ENCODE results near the gene DCBLD1. TPM values are rescaled to one million over a fixed set of nuclear protein-coding genes. Genes with fewer than 3 reads are reported as not detected.
"Not testable (repeated sequence)": the region's sequence is repeated elsewhere in the genome, so short reads cannot be mapped to it uniquely, and the experiment has no call there.

DCBLD1 gene
- polyA plus RNA-seq, 3 donors: 2.9 to 3.3 (median 3.1) TPM

DNA sequence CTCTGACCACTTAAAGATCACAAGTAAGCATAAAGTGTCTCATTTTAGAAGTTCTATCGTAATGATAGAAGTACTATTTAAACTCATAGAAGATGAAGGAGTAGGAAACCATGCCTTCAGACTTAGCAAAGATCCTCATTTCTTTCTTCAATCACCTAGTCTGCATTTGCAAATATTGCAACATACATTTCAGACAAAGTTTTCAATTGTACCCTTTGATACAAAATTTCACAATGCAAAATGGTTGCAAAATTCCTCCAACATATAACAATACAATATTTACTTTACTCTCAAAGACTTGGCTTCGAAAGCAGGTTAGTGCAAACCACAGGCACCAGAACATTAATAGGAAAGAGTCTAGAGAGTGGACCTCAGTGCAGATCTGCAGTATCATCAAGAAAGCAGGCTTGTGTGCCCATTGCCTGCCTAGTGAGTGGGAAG lies 40.6 kb upstream of the DCBLD1 start:
- H3K4me3 Mint-ChIP-seq: no peak overlapping the region
- H3K36me3 Mint-ChIP-seq: no peaks in the 10 kb centered on the region
- no peaks in the 10 kb centered on the region for H3K36me3 ChIP-seq (replicated peaks in 1 of 2; ENCODE audit: control insufficient read depth in 1 of 2, insufficient read depth in 2 of 2, low read length in 2 of 2)
- H3K4me3 ChIP-seq (replicated peaks in 1 of 3; ENCODE audit: low read depth in 2 of 3, low read length in 3 of 3): no peak overlapping the region
- no peaks in the 10 kb centered on the region for H3K79me2 ChIP-seq (ENCODE audit: insufficient read depth, low read length)
- H3K9ac ChIP-seq (ENCODE audit: insufficient read depth, low read length, poor library complexity, severe bottlenecking): no peak overlapping the region
- no peak overlapping the region for H3K27ac ChIP-seq (ENCODE audit: low read depth in 1 of 2, low read length in 2 of 2)
- no peaks in the 10 kb centered on the region for H3K9me3 ChIP-seq (replicated peaks in 1 of 2; ENCODE audit: control insufficient read depth in 1 of 2, insufficient read depth in 1 of 2, low read length in 2 of 2)
- no peak overlapping the region for H3K4me2 ChIP-seq (replicated peaks; ENCODE audit: extremely low read depth, low read length, poor library complexity, severe bottlenecking)
- no peak overlapping the region for H3K27ac Mint-ChIP-seq
- H3K27me3 Mint-ChIP-seq (ENCODE audit: low read depth in 3 of 3): peaks cover 5 to 9% (median 5%) of the 10 kb centered on the region in 3 donors
- intact Hi-C loops (cut with micrococcal nuclease): loop anchor here in 1 of 2 donors (10.0 kb wide), 1 partner anchor 1143 kb away; no protein-coding TSS in a partner anchor
- peaks cover 0 to 5% (median 0%) of the 10 kb centered on the region in 7 donors for H3K9me3 Mint-ChIP-seq
- DNase-seq: no peak
- H3K27me3 ChIP-seq (ENCODE audit: control insufficient read depth in 2 of 2, insufficient read depth in 2 of 2, low read length in 2 of 2): peaks cover 0 to 3% of the 10 kb centered on the region in 2 donors
- no CpG with 5 or more reads among the region's 2 CpGs for WGBS (ENCODE audit: insufficient coverage)
- no peak overlapping the region for H2AFZ ChIP-seq (ENCODE audit: insufficient read depth, low read depth, low read length, poor library complexity, severe bottlenecking)
- H4K20me1 ChIP-seq (ENCODE audit: insufficient read depth, low read length): no peaks in the 10 kb centered on the region
- H3K4me1 Mint-ChIP-seq: peaks cover 9% of the 10 kb centered on the region
- no peaks in the 10 kb centered on the region for H3K4me1 ChIP-seq (ENCODE audit: control insufficient read depth in 1 of 2, insufficient read depth in 2 of 2, low read length in 2 of 2)
- TF ChIP-seq, protein P1, sequence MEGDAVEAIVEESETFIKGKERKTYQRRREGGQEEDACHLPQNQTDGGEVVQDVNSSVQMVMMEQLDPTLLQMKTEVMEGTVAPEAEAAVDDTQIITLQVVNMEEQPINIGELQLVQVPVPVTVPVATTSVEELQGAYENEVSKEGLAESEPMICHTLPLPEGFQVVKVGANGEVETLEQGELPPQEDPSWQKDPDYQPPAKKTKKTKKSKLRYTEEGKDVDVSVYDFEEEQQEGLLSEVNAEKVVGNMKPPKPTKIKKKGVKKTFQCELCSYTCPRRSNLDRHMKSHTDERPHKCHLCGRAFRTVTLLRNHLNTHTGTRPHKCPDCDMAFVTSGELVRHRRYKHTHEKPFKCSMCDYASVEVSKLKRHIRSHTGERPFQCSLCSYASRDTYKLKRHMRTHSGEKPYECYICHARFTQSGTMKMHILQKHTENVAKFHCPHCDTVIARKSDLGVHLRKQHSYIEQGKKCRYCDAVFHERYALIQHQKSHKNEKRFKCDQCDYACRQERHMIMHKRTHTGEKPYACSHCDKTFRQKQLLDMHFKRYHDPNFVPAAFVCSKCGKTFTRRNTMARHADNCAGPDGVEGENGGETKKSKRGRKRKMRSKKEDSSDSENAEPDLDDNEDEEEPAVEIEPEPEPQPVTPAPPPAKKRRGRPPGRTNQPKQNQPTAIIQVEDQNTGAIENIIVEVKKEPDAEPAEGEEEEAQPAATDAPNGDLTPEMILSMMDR (IDR thresholded peaks at IDR 0.05): no peak

DNA sequence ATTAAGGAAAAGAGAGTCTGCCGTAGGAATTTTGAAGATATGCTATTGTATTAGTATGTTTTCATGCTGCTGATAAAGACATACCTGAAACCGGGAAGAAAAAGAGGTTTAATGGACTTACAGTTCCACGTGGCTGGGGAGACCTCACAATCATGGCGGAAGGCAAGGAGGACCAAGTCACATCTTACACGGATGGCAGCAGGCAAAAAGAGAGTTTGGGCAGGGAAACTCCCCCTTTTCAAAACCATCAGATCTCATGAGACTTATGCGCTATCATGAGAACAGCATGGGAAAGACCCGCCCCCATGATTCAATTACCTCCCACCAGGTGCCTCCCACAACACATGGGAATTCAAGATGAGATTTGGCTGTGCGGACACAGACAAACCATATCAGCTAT lies 40.2 kb upstream of the DCBLD1 start:
- not testable (repeated sequence) for H3K4me1 ChIP-seq (ENCODE audit: control insufficient read depth in 1 of 2, insufficient read depth in 2 of 2, low read length in 2 of 2); H3K9me3 ChIP-seq (replicated peaks in 1 of 2; ENCODE audit: control insufficient read depth in 1 of 2, insufficient read depth in 1 of 2, low read length in 2 of 2); H3K36me3 ChIP-seq (replicated peaks in 1 of 2; ENCODE audit: control insufficient read depth in 1 of 2, insufficient read depth in 2 of 2, low read length in 2 of 2); H3K79me2 ChIP-seq (ENCODE audit: insufficient read depth, low read length); H3K36me3 Mint-ChIP-seq; H3K4me2 ChIP-seq (replicated peaks; ENCODE audit: extremely low read depth, low read length, poor library complexity, severe bottlenecking); H3K27me3 ChIP-seq (ENCODE audit: control insufficient read depth in 2 of 2, insufficient read depth in 2 of 2, low read length in 2 of 2); H3K27ac Mint-ChIP-seq; H3K27ac ChIP-seq (ENCODE audit: low read depth in 1 of 2, low read length in 2 of 2); H3K4me3 ChIP-seq (replicated peaks in 1 of 3; ENCODE audit: low read depth in 2 of 3, low read length in 3 of 3); H2AFZ ChIP-seq (ENCODE audit: insufficient read depth, low read depth, low read length, poor library complexity, severe bottlenecking); H3K9ac ChIP-seq (ENCODE audit: insufficient read depth, low read length, poor library complexity, severe bottlenecking); H3K4me3 Mint-ChIP-seq; H3K4me1 Mint-ChIP-seq; H3K9me3 Mint-ChIP-seq; H4K20me1 ChIP-seq (ENCODE audit: insufficient read depth, low read length); DNase-seq
- peaks cover 5 to 13% (median 10%) of the 10 kb centered on the region in 3 donors for H3K27me3 Mint-ChIP-seq (ENCODE audit: low read depth in 3 of 3)
- 85% methylated on average over 3 of the region's 8 CpGs for WGBS (ENCODE audit: insufficient coverage)
- intact Hi-C loops (cut with micrococcal nuclease): loop anchor here in 1 of 2 donors (10.0 kb wide), 1 partner anchor 1142 kb away; no protein-coding TSS in a partner anchor

Measured in CD14-positive monocyte (primary cell).